K562 (cell line): ENCODE data around the gene ADAR. TPM values are rescaled to one million over a fixed set of nuclear protein-coding genes. Genes with fewer than 3 reads are reported as not detected.

Experiments
- ARID4B ChIP-seq: sonication (generic); formaldehyde crosslinking; IDR thresholded peaks from 2 replicates; pipeline ENCODE4 v1.8.0; 2022; ENCODE audit warnings: mild to moderate bottlenecking, missing genetic modification reagents
- CEBPZ ChIP-seq: fragments of 150-350 bp; IDR thresholded peaks from 2 replicates; pipeline ENCODE4 v1.6.1; 2014; ENCODE audit warnings: low read depth, mild to moderate bottlenecking, low read length, borderline replicate concordance
- CHAMP1 ChIP-seq: fragments of 450-650 bp; IDR thresholded peaks from 2 replicates; pipeline ENCODE4 v1.6.1; 2016; ENCODE audit warnings: mild to moderate bottlenecking
- GATAD2B ChIP-seq: fragments of 450-650 bp; IDR thresholded peaks from 2 replicates; pipeline ENCODE4 v1.6.1; 2017; ENCODE audit warnings: mild to moderate bottlenecking, borderline replicate concordance
- RB1 ChIP-seq: fragments of 450-650 bp; IDR thresholded peaks from 2 replicates; pipeline ENCODE4 v1.6.1; 2017; ENCODE audit warnings: low read depth, mild to moderate bottlenecking
- SP2 ChIP-seq: IDR thresholded peaks from 2 replicates; pipeline ENCODE4 v1.6.1; 2011; ENCODE audit warnings: mild to moderate bottlenecking, low read depth, low read length, moderate library complexity; ENCODE audit not compliant: poor library complexity, severe bottlenecking; ENCODE audit errors: extremely low read depth
- SUPT5H ChIP-seq: fragments of 450-650 bp; IDR thresholded peaks from 2 replicates; pipeline ENCODE4 v1.6.1; 2016
- USF1 ChIP-seq: sonication (generic); formaldehyde crosslinking; IDR thresholded peaks from 2 replicates; pipeline ENCODE4 v1.9.0; 2022; ENCODE audit warnings: mild to moderate bottlenecking, missing genetic modification reagents
- ZNF395 ChIP-seq: fragments of 200-800 bp; sonication (Bioruptor generic); IDR thresholded peaks from 2 replicates; pipeline ENCODE4 v1.6.1; 2017; ENCODE audit warnings: missing genetic modification characterization, missing compliant biosample characterization
- ZNF449 ChIP-seq: fragments of 250-450 bp; sonication (Bioruptor Pico); IDR thresholded peaks from 2 replicates; pipeline ENCODE4 v1.8.0; 2022; ENCODE audit warnings: moderate library complexity, mild to moderate bottlenecking, inconsistent platforms
- polyA plus RNA-seq, 8 experiments: library from polyadenylated mRNA; depleted of rRNA in 4 of 8; stranded (reverse) in 5 of 8; unstranded in 3 of 8; fragments of >200 nt; fragmentation: Nextera tagmentation in 2 of 8; fragmentation: Illumina TruSeq in 1 of 8; extraction: Ambion mirVana in 2 of 8; extraction: Trizol in 1 of 8; gene quantifications; 2 replicates each; pipeline versions ENCODE4 v1.2.1 to v1.2.3, GENCODE V29; 2011 to 2014; ENCODE audit warnings: inconsistent platforms in 1 of 8, missing spikeins in 1 of 8
- total RNA-seq, 7 experiments: library from RNA; depleted of rRNA in 6 of 7; stranded (reverse); fragments of >200 nt in 6 of 7; fragmentation: Illumina TruSeq in 2 of 7; extraction: Trizol in 2 of 7; gene quantifications; 2 replicates each; pipeline versions ENCODE4 v1.2.1 to v1.2.3, GENCODE V29; 2011 to 2021; ENCODE audit warnings: low replicate concordance in 1 of 7

Gene ADAR
- total and polyA plus RNA-seq, 9 of the 15 experiments (the other 6 are each of a cell fraction or from before 2014, with no cell fraction given): 30.1 to 123 (median 60.2) TPM

GRCh38 chr1:154567386-154568156 lies 40.4 kb downstream of the ADAR start, which contains the start of gene CHRNB2 (continued):
- TF ChIP-seq ARID4B: peak; percentile 98
- no peak for TF ChIP-seq ZNF449 (CRISPR knock-in tag)
- TF ChIP-seq CHAMP1: no peak
- TF ChIP-seq SP2: no peak
- no peak; the same call in 1 of the 2 replicates for TF ChIP-seq USF1 (CRISPR knock-in tag)
- TF ChIP-seq ZNF395 (CRISPR knock-in tag): peak; percentile 55; the same call in 1 of the 2 replicates
- no peak for TF ChIP-seq GATAD2B
- no peak for TF ChIP-seq CEBPZ
- peak; percentile 93 for TF ChIP-seq RB1
- no peak for TF ChIP-seq SUPT5H
